ENCODE data around the gene MESD. TPM values are rescaled to one million over a fixed set of nuclear protein-coding genes. Genes with fewer than 3 reads are reported as not detected.

MESD gene
- total RNA-seq, 4 donors from 2014 or later = 21.2 to 43.8 (median 35.1) TPM

- Histone ChIP-seq H3K4me1 (peaks cover 0 to 31% (median 3%) of the 10 kb centered on the region in 4 donors), H3K36me3 (peaks cover 0 to 47% (median 3%) of the 10 kb centered on the region in 3 donors), H3K9me3 (no peaks in the 10 kb centered on the region), H3K27me3 (no peaks in the 10 kb centered on the region), H3K27ac (peak overlapping the region in 1 of 4 donors; percentile 30), H3K4me3 (no peak overlapping the region)
- TF ChIP-seq CTCF (IDR thresholded peaks at IDR 0.05) = no peak
- TF ChIP-seq EP300 (IDR thresholded peaks at IDR 0.05) = no peak
- no peak for TF ChIP-seq POLR2A (IDR thresholded peaks at IDR 0.05)
- DNase-seq (ENCODE audit: low spot score in 2 of 2) = no peak
- 73 to 88% methylated on average over 4 of the region's 4 CpGs for WGBS, 2 donors
Measured at GRCh38 chr15:80976851-80977250, 12.8 kb downstream of the MESD start.

GRCh38 chr15:80974914-80975313 lies 14.7 kb downstream of the MESD start:
- peaks cover 0 to 32% (median 3%) of the 10 kb centered on the region in 4 donors for H3K4me1 ChIP-seq
- no peak overlapping the region for H3K4me3 ChIP-seq
- peaks cover 0 to 32% (median 3%) of the 10 kb centered on the region in 3 donors for H3K36me3 ChIP-seq
- no peak for TF ChIP-seq CTCF (IDR thresholded peaks at IDR 0.05)
- TF ChIP-seq POLR2A (IDR thresholded peaks at IDR 0.05) = no peak
- TF ChIP-seq EP300 (IDR thresholded peaks at IDR 0.05) = no peak
- H3K27me3 ChIP-seq = no peaks in the 10 kb centered on the region
- no peak for DNase-seq (ENCODE audit: low spot score in 2 of 2)
- no peaks in the 10 kb centered on the region for H3K9me3 ChIP-seq
- WGBS, 2 donors = 93% methylated on average over 4 of the region's 4 CpGs
- no peak overlapping the region for H3K27ac ChIP-seq

DNA sequence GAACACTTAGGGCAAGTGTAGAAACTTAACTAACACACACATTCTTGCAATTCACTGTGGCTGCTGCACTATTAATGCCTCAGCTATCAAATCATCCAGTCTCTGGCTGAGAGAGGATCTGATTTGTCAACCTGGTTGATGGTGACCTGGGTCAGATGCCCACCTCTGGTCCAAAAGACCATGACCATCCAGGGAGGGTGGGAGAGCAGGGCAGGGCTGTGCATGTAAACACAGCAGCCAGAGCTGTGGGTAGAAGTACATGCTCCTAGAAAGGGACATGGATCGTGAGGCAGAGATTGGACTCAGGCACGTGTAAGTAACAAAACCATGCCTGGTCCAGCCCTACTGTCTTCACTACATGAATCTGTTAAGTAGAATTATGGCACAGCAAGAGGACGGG lies 17.3 kb downstream of the MESD start:
- H3K9me3 ChIP-seq = no peaks in the 10 kb centered on the region
- no peaks in the 10 kb centered on the region for H3K27me3 ChIP-seq
- peaks cover 0 to 29% (median under 1%) of the 10 kb centered on the region in 4 donors for H3K4me1 ChIP-seq
- no peak for DNase-seq (ENCODE audit: low spot score in 2 of 2)
- no peak for TF ChIP-seq CTCF (IDR thresholded peaks at IDR 0.05)
- no peak for TF ChIP-seq EP300 (IDR thresholded peaks at IDR 0.05)
- no peak for TF ChIP-seq POLR2A (IDR thresholded peaks at IDR 0.05)
- 94 to 95% methylated on average over 3 of the region's 3 CpGs for WGBS, 2 donors
- peaks cover 0 to 35% (median 0%) of the 10 kb centered on the region in 3 donors for H3K36me3 ChIP-seq
- H3K4me3 ChIP-seq = no peak overlapping the region
- no peak overlapping the region for H3K27ac ChIP-seq

- Histone ChIP-seq H3K4me1 (peaks cover 0 to 22% (median 0%) of the 10 kb centered on the region in 4 donors), H3K4me3 (no peak overlapping the region), H3K27me3 (no peaks in the 10 kb centered on the region), H3K27ac (no peak overlapping the region), H3K9me3 (no peaks in the 10 kb centered on the region), H3K36me3 (peaks cover 0 to 37% (median 0%) of the 10 kb centered on the region in 3 donors)
- 68 to 71% methylated on average over 2 of the region's 2 CpGs for WGBS, 2 donors
- TF ChIP-seq POLR2A (IDR thresholded peaks at IDR 0.05) (no peak), EP300 (IDR thresholded peaks at IDR 0.05) (no peak), CTCF (IDR thresholded peaks at IDR 0.05) (no peak)
- DNase-seq (ENCODE audit: low spot score in 2 of 2) = no peak
Measured at GRCh38 chr15:80971143-80971542, 18.5 kb downstream of the MESD start.

DNA sequence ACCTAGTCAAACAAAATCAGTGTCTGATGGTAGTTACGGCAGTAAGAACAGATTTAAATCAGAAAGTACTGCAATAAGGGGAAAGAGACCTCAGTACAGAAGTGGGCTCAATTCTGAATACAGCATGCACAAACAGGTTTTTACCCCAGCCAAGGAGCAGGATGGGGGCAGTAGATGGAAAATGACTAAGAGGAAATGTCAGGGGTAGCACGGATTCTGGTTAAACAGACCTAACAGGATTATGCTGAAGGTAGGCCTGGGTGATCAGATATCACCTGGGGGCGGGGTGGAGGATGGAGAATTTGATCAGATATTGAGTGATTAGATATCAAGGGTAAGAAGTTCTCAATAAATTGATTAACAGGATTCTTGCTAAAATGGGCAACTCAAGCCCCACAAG lies 19.0 kb downstream of the MESD start:
- no peak for DNase-seq (ENCODE audit: low spot score in 2 of 2)
- no peak overlapping the region for H3K4me3 ChIP-seq
- no peak overlapping the region for H3K27ac ChIP-seq
- no peaks in the 10 kb centered on the region for H3K9me3 ChIP-seq
- H3K27me3 ChIP-seq = no peaks in the 10 kb centered on the region
- peaks cover 0 to 38% (median 0%) of the 10 kb centered on the region in 3 donors for H3K36me3 ChIP-seq
- TF ChIP-seq POLR2A (IDR thresholded peaks at IDR 0.05) = no peak
- TF ChIP-seq EP300 (IDR thresholded peaks at IDR 0.05) = no peak
- whole genome bisulfite sequencing, 2 donors = 92 to 93% methylated on average over 3 of the region's 3 CpGs
- H3K4me1 ChIP-seq = peaks cover 0 to 21% (median 0%) of the 10 kb centered on the region in 4 donors
